Measurements from ENCODE around the gene IQCK.

GRCh38 chr16:19722981-19723380 lies 4.9 kb downstream of the IQCK start:
- TF ChIP-seq CTCF (IDR thresholded peaks at IDR 0.05) (no peak), POLR2A (IDR thresholded peaks at IDR 0.05) (no peak)

Data from thyroid gland (tissue), 4 donors.